Measurements from ENCODE around the gene TBK1.
"Not testable (repeated sequence)": the region's sequence is repeated elsewhere in the genome, so short reads cannot be mapped to it uniquely, and the experiment has no call there.

The TBK1 gene

GRCh38 chr12:64538121-64538520 is 86.2 kb downstream of the TBK1 start:
- Mint-ChIP-seq H3K4me1 (no peaks in the 10 kb centered on the region), H3K27ac (no peak overlapping the region), H3K27me3 (peaks cover 9% of the 10 kb centered on the region), H3K9me3 (no peaks in the 10 kb centered on the region), H3K4me3 (no peak overlapping the region), H3K36me3 (no peaks in the 10 kb centered on the region)
- no peak for ATAC-seq

- ATAC-seq, H3K36me3 Mint-ChIP-seq, H3K4me3 Mint-ChIP-seq, H3K4me1 Mint-ChIP-seq, H3K9me3 Mint-ChIP-seq, H3K27ac Mint-ChIP-seq: not testable (repeated sequence)
- peaks cover 12% of the 10 kb centered on the region for H3K27me3 Mint-ChIP-seq
Observed at GRCh38 chr12:64542409-64543047, 90.6 kb downstream of the TBK1 start.

GRCh38 chr12:64544371-64545080 is 92.6 kb downstream of the TBK1 start:
- no peaks in the 10 kb centered on the region for H3K36me3 Mint-ChIP-seq
- peaks cover 3% of the 10 kb centered on the region for H3K4me1 Mint-ChIP-seq
- no peak overlapping the region for H3K4me3 Mint-ChIP-seq
- H3K9me3 Mint-ChIP-seq: peaks cover 2% of the 10 kb centered on the region
- no peak for ATAC-seq
- H3K27ac Mint-ChIP-seq: no peak overlapping the region
- peaks cover 9% of the 10 kb centered on the region for H3K27me3 Mint-ChIP-seq

- no peak for ATAC-seq
- H3K4me1 Mint-ChIP-seq: peaks cover 8% of the 10 kb centered on the region
- H3K36me3 Mint-ChIP-seq: no peaks in the 10 kb centered on the region
- no peak overlapping the region for H3K4me3 Mint-ChIP-seq
- peaks cover 2% of the 10 kb centered on the region for H3K9me3 Mint-ChIP-seq
- peaks cover 9% of the 10 kb centered on the region for H3K27me3 Mint-ChIP-seq
- no peak overlapping the region for H3K27ac Mint-ChIP-seq
Observed at GRCh38 chr12:64545081-64545382, 93.1 kb downstream of the TBK1 start.

GRCh38 chr12:64549108-64549507 is 97.2 kb downstream of the TBK1 start:
- no peak overlapping the region for H3K27ac Mint-ChIP-seq
- H3K9me3 Mint-ChIP-seq: peaks cover under 1% of the 10 kb centered on the region
- H3K4me3 Mint-ChIP-seq: no peak overlapping the region
- H3K36me3 Mint-ChIP-seq: no peaks in the 10 kb centered on the region
- peaks cover 8% of the 10 kb centered on the region for H3K4me1 Mint-ChIP-seq
- ATAC-seq: no peak
- no peaks in the 10 kb centered on the region for H3K27me3 Mint-ChIP-seq

- Mint-ChIP-seq H3K4me3 (no peak overlapping the region), H3K27ac (no peak overlapping the region), H3K27me3 (no peaks in the 10 kb centered on the region), H3K9me3 (no peaks in the 10 kb centered on the region), H3K36me3 (no peaks in the 10 kb centered on the region), H3K4me1 (peaks cover 8% of the 10 kb centered on the region)
- ATAC-seq: no peak
Observed at GRCh38 chr12:64550755-64551154, 98.8 kb downstream of the TBK1 start.

GRCh38 chr12:64551676-64552075 is 99.8 kb downstream of the TBK1 start:
- H3K27ac Mint-ChIP-seq: no peak overlapping the region
- H3K27me3 Mint-ChIP-seq: no peaks in the 10 kb centered on the region
- peaks cover 8% of the 10 kb centered on the region for H3K4me1 Mint-ChIP-seq
- H3K4me3 Mint-ChIP-seq: no peak overlapping the region
- H3K9me3 Mint-ChIP-seq: no peaks in the 10 kb centered on the region
- no peaks in the 10 kb centered on the region for H3K36me3 Mint-ChIP-seq
- no peak for ATAC-seq
